OCI-LY3 (cell line): ENCODE results near the gene LAPTM5.

Source experiments
- EZH2phosphoT487 ChIP-seq: fragments of 200-600 bp; shearing (Covaris generic); IDR thresholded peaks from 2 replicates; pipeline ENCODE4 v1.6.1; 2018; ENCODE audit warnings: antibody characterized with exemption, mixed run types, low read depth
- TF ChIP-seq, protein P1 (sequence below): fragments of 200-600, 300-600 bp; sonication (generic); IDR thresholded peaks from 2 replicates; pipeline ENCODE4 v1.5.1; 2014; ENCODE audit warnings: antibody characterized with exemption, low read length, low read depth

DNA sequence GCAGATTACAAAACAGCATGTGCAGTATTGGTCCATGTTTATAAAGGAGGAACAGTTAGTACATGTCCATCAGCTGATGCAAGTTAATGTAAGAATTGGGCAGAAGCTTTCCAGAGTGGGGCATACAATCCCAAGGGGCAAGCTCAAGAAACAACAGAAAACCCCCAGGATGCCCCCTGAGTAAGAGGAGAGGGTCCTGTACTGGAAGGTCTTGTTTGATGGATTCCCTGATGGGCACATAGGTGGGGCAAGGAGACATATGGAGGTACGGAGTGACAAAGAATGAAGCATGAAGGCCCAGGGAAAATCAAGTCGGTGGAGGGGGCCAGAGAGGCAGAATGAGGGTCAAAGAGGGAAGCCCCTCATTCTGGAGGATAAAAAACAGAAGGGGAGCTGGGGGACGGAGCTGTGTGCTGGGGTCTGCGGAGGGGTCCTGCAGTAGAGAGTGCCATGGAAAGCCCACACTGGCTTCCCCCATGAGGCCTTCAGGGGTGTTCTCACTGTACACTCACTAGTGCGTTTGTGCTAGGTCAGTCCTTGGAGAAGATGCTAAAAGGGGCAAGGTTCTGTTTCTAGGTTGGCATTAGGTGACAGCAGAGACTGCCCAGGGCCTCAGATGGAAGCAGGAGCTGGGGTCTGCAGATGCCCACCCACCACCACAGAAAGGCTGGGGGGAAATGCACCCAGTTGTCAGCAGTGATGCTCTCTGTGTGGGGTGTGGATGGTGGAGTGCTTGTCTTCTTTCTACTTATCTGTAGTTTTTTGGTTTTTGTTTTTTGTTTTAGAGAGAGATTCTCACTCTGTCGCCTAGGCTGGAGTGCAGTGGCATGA is 21.7 kb downstream of the LAPTM5 start:
- TF ChIP-seq, protein P1, sequence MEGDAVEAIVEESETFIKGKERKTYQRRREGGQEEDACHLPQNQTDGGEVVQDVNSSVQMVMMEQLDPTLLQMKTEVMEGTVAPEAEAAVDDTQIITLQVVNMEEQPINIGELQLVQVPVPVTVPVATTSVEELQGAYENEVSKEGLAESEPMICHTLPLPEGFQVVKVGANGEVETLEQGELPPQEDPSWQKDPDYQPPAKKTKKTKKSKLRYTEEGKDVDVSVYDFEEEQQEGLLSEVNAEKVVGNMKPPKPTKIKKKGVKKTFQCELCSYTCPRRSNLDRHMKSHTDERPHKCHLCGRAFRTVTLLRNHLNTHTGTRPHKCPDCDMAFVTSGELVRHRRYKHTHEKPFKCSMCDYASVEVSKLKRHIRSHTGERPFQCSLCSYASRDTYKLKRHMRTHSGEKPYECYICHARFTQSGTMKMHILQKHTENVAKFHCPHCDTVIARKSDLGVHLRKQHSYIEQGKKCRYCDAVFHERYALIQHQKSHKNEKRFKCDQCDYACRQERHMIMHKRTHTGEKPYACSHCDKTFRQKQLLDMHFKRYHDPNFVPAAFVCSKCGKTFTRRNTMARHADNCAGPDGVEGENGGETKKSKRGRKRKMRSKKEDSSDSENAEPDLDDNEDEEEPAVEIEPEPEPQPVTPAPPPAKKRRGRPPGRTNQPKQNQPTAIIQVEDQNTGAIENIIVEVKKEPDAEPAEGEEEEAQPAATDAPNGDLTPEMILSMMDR, result no peak
- TF ChIP-seq EZH2phosphoT487, result no peak
